ENCODE measurements around the gene CDKN1C. TPM values are rescaled to one million over a fixed set of nuclear protein-coding genes. Genes with fewer than 3 reads are reported as not detected.

CDKN1C gene
- polyA plus RNA-seq, 1 donor from 2014 or later = 36.7 TPM

GRCh38 chr11:2916114-2916891 lies 30.7 kb upstream of the CDKN1C start:
- Histone ChIP-seq H3K9me3 (ENCODE audit: low read length) (no peaks in the 10 kb centered on the region), H3K27ac (ENCODE audit: low read length) (no peak overlapping the region), H3K4me2 (ENCODE audit: low read length) (no peak overlapping the region), H3K4me3 (ENCODE audit: low read length) (no peak overlapping the region), H3K79me2 (replicated peaks; ENCODE audit: insufficient read depth, low read length) (no peaks in the 10 kb centered on the region), H3K36me3 (ENCODE audit: insufficient read depth, low read length) (no peaks in the 10 kb centered on the region), H3K9ac (ENCODE audit: low read length) (no peak overlapping the region), H2AFZ (ENCODE audit: low read depth, low read length) (no peak overlapping the region), H3K9me2 (ENCODE audit: insufficient read depth, low read length) (no peaks in the 10 kb centered on the region), H3K27me3 (ENCODE audit: insufficient read depth, low read depth, low read length) (no peaks in the 10 kb centered on the region), H3F3A (ENCODE audit: insufficient read depth, low read length, poor library complexity, severe bottlenecking) (no peaks in the 10 kb centered on the region), H4K20me1 (ENCODE audit: insufficient read depth) (no peaks in the 10 kb centered on the region)
- TF ChIP-seq POLR2AphosphoS5 (IDR thresholded peaks at IDR 0.05) (no peak), REST (IDR thresholded peaks at IDR 0.05; ENCODE audit: borderline replicate concordance) (no peak), MXI1 (conservative IDR thresholded peaks at IDR 0.05; ENCODE audit: poor library complexity, severe bottlenecking) (no peak), SMC3 (conservative IDR thresholded peaks at IDR 0.05; ENCODE audit: poor library complexity) (no peak), EP300 (conservative IDR thresholded peaks at IDR 0.05; ENCODE audit: poor library complexity, severe bottlenecking) (no peak), TAF1 (IDR thresholded peaks at IDR 0.05; ENCODE audit: low read depth) (no peak), RAD21 (conservative IDR thresholded peaks at IDR 0.05) (no peak), EZH2 (IDR thresholded peaks at IDR 0.05; ENCODE audit: borderline replicate concordance, insufficient read depth, low read length, poor library complexity, severe bottlenecking) (no peak)
- TF ChIP-seq, protein P1, sequence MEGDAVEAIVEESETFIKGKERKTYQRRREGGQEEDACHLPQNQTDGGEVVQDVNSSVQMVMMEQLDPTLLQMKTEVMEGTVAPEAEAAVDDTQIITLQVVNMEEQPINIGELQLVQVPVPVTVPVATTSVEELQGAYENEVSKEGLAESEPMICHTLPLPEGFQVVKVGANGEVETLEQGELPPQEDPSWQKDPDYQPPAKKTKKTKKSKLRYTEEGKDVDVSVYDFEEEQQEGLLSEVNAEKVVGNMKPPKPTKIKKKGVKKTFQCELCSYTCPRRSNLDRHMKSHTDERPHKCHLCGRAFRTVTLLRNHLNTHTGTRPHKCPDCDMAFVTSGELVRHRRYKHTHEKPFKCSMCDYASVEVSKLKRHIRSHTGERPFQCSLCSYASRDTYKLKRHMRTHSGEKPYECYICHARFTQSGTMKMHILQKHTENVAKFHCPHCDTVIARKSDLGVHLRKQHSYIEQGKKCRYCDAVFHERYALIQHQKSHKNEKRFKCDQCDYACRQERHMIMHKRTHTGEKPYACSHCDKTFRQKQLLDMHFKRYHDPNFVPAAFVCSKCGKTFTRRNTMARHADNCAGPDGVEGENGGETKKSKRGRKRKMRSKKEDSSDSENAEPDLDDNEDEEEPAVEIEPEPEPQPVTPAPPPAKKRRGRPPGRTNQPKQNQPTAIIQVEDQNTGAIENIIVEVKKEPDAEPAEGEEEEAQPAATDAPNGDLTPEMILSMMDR (IDR thresholded peaks at IDR 0.05; ENCODE audit: poor library complexity, severe bottlenecking) = no peak

- no peak overlapping the region for H3K4me3 ChIP-seq (ENCODE audit: low read length)
- no peaks in the 10 kb centered on the region for H3F3A ChIP-seq (ENCODE audit: insufficient read depth, low read length, poor library complexity, severe bottlenecking)
- H3K9me2 ChIP-seq (ENCODE audit: insufficient read depth, low read length) = no peaks in the 10 kb centered on the region
- no peak overlapping the region for H3K9ac ChIP-seq (ENCODE audit: low read length)
- no peak overlapping the region for H2AFZ ChIP-seq (ENCODE audit: low read depth, low read length)
- H3K79me2 ChIP-seq (replicated peaks; ENCODE audit: insufficient read depth, low read length) = no peaks in the 10 kb centered on the region
- H3K27ac ChIP-seq (ENCODE audit: low read length) = no peak overlapping the region
- H3K4me2 ChIP-seq (ENCODE audit: low read length) = no peak overlapping the region
- H3K9me3 ChIP-seq (ENCODE audit: low read length) = no peaks in the 10 kb centered on the region
- no peaks in the 10 kb centered on the region for H3K36me3 ChIP-seq (ENCODE audit: insufficient read depth, low read length)
- TF ChIP-seq, protein P1 (IDR thresholded peaks at IDR 0.05; ENCODE audit: poor library complexity, severe bottlenecking) = no peak
- TF ChIP-seq EZH2 (IDR thresholded peaks at IDR 0.05; ENCODE audit: borderline replicate concordance, insufficient read depth, low read length, poor library complexity, severe bottlenecking) (no peak), REST (IDR thresholded peaks at IDR 0.05; ENCODE audit: borderline replicate concordance) (no peak), POLR2AphosphoS5 (IDR thresholded peaks at IDR 0.05) (no peak), MXI1 (conservative IDR thresholded peaks at IDR 0.05; ENCODE audit: poor library complexity, severe bottlenecking) (no peak), SMC3 (conservative IDR thresholded peaks at IDR 0.05; ENCODE audit: poor library complexity) (no peak), EP300 (conservative IDR thresholded peaks at IDR 0.05; ENCODE audit: poor library complexity, severe bottlenecking) (no peak), TAF1 (IDR thresholded peaks at IDR 0.05; ENCODE audit: low read depth) (no peak), RAD21 (conservative IDR thresholded peaks at IDR 0.05) (no peak)
- no peaks in the 10 kb centered on the region for H4K20me1 ChIP-seq (ENCODE audit: insufficient read depth)
- no peaks in the 10 kb centered on the region for H3K27me3 ChIP-seq (ENCODE audit: insufficient read depth, low read depth, low read length)
Measured at GRCh38 chr11:2915473-2915872, 29.9 kb upstream of the CDKN1C start.

Measured in neural cell (in vitro differentiated cells).